ENCODE data around the gene SPO11.

The SPO11 gene

GRCh38 chr20:57310821-57311514 is 18.6 kb upstream of the SPO11 start:
- DNase-seq (ENCODE audit: low read depth) = no peak

- no peak for DNase-seq (ENCODE audit: low read depth)
These were observed 17.5 kb upstream of the SPO11 start for GRCh38 chr20:57312138-57312537.

DNA sequence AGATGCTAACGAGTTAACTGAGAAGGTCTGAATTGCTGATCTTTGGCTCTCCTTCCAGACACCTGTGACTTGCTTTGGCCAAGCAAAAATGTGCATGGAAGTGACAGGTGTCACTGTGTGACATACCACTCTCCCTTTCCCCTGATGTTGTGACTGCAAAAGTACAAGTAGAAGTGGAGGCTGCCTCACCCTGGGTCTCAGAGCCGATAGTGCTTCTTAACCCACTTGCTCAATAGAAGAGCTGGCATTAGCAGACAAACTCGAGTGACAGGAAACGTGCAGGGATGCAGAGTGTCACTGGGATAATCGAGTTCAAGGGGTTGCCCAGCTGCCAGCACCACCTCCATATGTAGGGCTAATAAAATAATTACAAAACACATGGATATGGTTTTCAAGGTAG is 16.4 kb upstream of the SPO11 start:
- DNase-seq (ENCODE audit: low read depth) = no peak

- DNase-seq (ENCODE audit: low read depth) = no peak
These were observed 15.7 kb upstream of the SPO11 start for GRCh38 chr20:57313951-57314350.

GRCh38 chr20:57315083-57315975 is 14.3 kb upstream of the SPO11 start:
- DNase-seq (ENCODE audit: low read depth) = no peak

DNA sequence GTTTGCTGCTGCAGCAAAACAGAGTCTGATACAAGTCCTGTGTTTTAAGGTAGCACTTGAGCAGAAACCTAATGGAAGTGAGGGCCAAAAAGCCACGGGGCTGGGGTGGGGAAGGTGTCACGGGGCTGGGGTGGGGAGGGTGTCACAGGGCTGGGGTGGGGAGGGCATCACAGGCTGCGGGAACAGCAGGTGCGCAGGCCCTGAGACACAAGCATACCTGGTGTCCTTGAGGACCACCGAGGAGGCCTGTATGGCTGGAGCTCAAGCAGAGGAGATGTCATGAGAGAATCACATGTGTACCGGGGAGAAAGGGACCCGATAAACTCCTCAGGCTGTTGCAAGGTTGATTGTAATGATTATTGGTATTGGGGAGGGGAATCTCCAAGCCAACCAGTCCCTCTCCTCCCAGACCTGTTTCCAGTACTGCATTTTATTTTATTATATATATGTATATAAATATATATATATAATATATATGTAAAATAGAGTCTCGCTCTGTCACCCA is 13.6 kb upstream of the SPO11 start:
- DNase-seq (ENCODE audit: low read depth) = no peak

DNA sequence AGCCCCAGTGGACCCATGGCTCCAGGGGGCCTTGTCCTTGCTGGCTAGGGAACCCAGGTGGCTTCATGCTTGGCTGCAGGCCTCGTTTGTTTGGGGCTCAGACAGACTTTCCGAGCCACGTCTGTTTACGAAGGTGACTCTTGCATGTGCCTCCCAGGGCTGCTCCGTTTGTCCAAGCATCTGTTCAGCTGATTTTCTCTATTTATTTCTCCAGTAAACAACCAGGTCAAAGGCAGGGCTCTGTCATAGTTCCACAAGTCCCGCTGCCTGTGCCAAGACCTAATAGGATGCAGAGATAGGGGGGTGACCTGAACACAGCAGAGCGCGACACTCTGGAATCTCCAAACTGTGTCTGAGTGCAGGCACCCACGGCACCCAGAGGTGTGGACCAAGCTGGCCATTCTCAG is 12.8 kb upstream of the SPO11 start:
- DNase-seq (ENCODE audit: low read depth) = no peak

- DNase-seq (ENCODE audit: low read depth) = no peak
These were observed 12.3 kb upstream of the SPO11 start for GRCh38 chr20:57317316-57317788.

GRCh38 chr20:57317789-57318371 is 11.7 kb upstream of the SPO11 start:
- no peak for DNase-seq (ENCODE audit: low read depth)

DNA sequence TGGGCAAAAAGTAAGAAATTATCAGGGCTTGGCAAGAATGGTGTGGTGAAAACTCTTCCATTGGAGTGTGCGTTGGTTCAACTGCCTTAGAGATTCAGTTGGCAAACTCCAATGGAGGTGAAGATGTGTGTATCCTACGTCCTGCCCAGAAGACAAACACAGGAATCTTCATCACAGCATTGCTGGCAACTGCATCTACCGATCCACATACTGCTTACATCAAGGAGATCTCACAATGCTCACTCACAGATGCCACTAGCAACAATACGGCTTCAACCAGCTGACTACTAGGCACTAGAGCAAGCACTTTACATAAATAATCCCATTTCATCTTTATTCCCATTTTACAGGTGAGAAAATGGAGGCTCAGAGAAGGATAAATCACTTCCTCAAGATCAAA is 10.0 kb upstream of the SPO11 start:
- DNase-seq (ENCODE audit: low read depth) = no peak

DNA sequence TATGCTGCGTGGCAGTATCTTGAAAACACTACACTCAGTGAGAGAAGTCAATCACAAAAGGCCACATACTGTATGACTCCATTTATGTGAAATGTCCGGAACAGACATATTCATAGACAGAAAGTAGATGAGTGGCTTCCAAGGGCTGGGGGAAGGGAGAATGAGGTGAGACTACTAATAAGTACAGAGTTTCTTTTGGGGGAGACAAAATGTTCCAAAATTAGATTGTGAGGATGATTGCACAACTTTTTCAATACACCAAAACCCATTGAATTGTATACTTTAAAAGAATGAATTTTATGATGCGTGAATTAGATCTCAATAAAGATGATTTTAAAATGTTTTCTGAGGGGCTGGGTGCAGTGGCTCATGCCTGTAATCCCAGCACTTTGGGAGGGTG is 9.2 kb upstream of the SPO11 start:
- DNase-seq (ENCODE audit: low read depth) = no peak

DNA sequence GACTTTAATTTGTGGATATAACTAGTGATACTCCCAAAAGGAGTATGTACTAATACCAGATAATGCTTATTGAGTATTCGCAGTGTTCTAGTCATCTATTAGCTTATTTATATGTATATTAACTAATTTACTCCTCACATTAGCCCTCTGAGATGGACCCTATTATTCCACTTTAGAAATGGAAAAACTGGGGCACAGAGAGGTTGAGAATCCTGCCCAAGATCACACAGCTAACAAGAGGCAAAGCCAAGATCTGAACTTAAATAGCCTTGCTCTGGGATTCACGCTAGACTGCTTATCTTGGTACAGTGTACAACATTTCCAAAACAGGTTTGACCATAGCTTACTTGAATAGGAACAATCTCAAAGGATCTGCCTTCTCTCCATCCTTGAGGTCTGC is 8.5 kb upstream of the SPO11 start:
- no peak for DNase-seq (ENCODE audit: low read depth)

GRCh38 chr20:57322476-57322875 is 7.1 kb upstream of the SPO11 start:
- no peak for DNase-seq (ENCODE audit: low read depth)

DNA sequence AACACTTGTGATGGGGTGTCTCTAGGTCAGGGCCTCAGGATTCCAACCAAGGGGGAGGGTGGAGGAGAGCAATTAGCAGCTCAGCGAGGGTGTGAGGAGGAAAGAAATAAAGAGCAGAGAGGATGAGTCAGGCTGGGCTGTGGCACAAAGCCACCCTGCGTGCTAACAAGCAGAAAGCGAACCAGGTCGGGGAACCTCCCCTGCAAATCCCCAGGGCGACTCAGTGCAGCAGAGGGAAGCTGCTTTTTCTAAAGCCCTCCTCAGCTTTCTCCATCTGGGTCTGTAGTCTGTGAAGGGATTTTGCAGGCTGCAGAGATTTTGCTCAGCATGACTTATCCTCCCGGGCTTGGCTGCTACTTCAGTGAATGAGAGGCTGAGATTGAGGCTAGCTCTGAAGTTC is 6.6 kb upstream of the SPO11 start:
- no peak for DNase-seq (ENCODE audit: low read depth)

GRCh38 chr20:57325632-57326356 is 3.8 kb upstream of the SPO11 start:
- no peak for DNase-seq (ENCODE audit: low read depth)

- DNase-seq (ENCODE audit: low read depth) = no peak
These were observed 2.7 kb upstream of the SPO11 start for GRCh38 chr20:57326667-57327455.

- no peak for DNase-seq (ENCODE audit: low read depth)
These were observed 1.8 kb upstream of the SPO11 start for GRCh38 chr20:57327820-57328219.

GRCh38 chr20:57330998-57331397 is 1.4 kb downstream of the SPO11 start:
- DNase-seq (ENCODE audit: low read depth) = no peak

DNA sequence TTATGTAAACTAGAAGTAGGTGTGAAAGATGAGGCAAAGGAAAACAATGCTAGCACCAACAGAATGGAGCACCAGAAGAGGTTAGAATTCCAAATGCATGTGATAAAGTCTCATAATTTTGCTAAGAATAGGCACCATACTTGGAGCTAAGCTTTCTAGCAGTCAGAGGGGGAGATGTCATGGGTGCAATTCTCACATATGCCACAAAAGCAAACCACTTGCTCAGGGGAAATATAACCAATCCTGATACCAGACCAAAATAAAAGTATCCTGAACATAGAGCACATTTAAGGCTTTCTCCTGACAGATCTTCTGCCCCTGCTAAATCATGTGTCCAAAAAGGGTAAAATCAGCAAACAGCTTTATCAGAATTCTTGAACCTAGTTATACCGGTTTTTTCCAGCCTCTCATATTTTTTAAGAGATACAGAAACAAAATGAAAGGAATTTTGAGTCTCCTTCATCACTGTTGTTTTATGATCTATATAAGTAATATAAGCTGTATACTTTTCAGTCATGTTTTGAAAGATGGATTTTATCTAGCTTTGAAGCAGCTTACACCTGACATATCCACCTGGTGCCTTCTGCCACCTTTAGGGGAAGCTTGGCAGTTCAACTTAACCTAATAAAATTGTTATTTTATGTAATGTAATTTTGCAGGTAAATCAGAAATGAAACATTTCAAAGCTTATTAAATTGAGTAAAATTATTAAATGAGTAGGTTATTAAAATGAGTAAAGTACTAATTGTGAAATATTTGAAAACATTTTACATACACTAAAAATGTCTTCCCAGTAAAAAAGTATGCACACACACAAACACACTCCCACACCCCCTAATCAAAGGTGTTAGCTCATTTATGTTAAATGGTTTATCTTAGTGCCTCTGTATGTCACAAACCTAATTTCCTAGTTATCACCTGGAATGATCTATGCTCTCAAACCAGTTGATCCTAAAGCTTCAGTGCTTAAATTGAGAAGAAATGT is 2.8 kb downstream of the SPO11 start:
- DNase-seq (ENCODE audit: low read depth) = no peak

GRCh38 chr20:57335392-57335791 is 5.8 kb downstream of the SPO11 start:
- DNase-seq (ENCODE audit: low read depth) = no peak

Data from stimulated activated CD8-positive, alpha-beta memory T cell treated with anti-CD3 and anti-CD28 coated beads, Interleukin-15, amount 100 ng/mL, for 1 hour (primary cell).